Lung (tissue), 12 donors: ENCODE data around the gene PXK. TPM values are rescaled to one million over a fixed set of nuclear protein-coding genes. Genes with fewer than 3 reads are reported as not detected.

Experiments used
- ATAC-seq: fragments of 200-7000 bp; cut with Tn5 transposase; one replicate; pipeline ENCODE4 v1.9.1; 2020; ENCODE audit warnings: moderate number of reproducible peaks; ENCODE audit not compliant: insufficient read depth, low FRiP score
- DNase-seq, 3 donors: peaks; one replicate each; pipeline ENCODE4 v3.0.0-alpha.2; 2013 to 2017
- H3K27ac ChIP-seq, 2 donors: one replicate each; pipeline ENCODE4 v1.5.1; 2013; ENCODE audit warnings: mild to moderate bottlenecking in 2 of 2, moderate library complexity in 2 of 2, control low read depth in 1 of 2, inconsistent platforms in 1 of 2, low read depth in 1 of 2, low read length in 1 of 2
- H3K27me3 ChIP-seq, 3 donors: one replicate each; pipeline ENCODE4 v1.5.1; 2013; ENCODE audit warnings: low read length in 2 of 3; ENCODE audit not compliant: control insufficient read depth in 3 of 3, insufficient read depth in 3 of 3
- H3K36me3 ChIP-seq, 4 donors: one replicate each; pipeline ENCODE4 v1.5.1; 2013; ENCODE audit warnings: low read length in 4 of 4, mild to moderate bottlenecking in 1 of 4, moderate library complexity in 1 of 4; ENCODE audit not compliant: control insufficient read depth in 4 of 4, insufficient read depth in 4 of 4
- H3K4me1 ChIP-seq, 5 donors: one replicate each; pipeline ENCODE4 v1.5.1; 2013; ENCODE audit warnings: low read length in 5 of 5, mild to moderate bottlenecking in 2 of 5, moderate library complexity in 1 of 5; ENCODE audit not compliant: control insufficient read depth in 5 of 5, insufficient read depth in 5 of 5
- H3K4me3 ChIP-seq: one replicate; pipeline ENCODE4 v1.5.1; 2013; ENCODE audit warnings: mild to moderate bottlenecking, control low read depth, moderate library complexity
- H3K9ac ChIP-seq, 2 donors: one replicate each; pipeline ENCODE4 v1.5.1; 2013; ENCODE audit warnings: low read length in 2 of 2, control low read depth in 1 of 2; ENCODE audit not compliant: insufficient read depth in 1 of 2
- H3K9me3 ChIP-seq, 4 donors: one replicate each; pipeline ENCODE4 v1.5.1; 2013; ENCODE audit warnings: low read length in 3 of 4, mild to moderate bottlenecking in 1 of 4, moderate library complexity in 1 of 4; ENCODE audit not compliant: control insufficient read depth in 4 of 4, insufficient read depth in 3 of 4
- WGBS, 2 donors: extraction: QIAGEN DNeasy Blood & Tissue Kit; methylation state at CpG; one replicate each; pipeline ENCODE4 v1.1.7; 2013; 5-methylcytosine and 5-hydroxymethylcytosine counted together
- polyA plus RNA-seq, 2 donors: library from polyadenylated mRNA; stranded (reverse); fragments of 200-250 nt; gene quantifications; one replicate each; pipeline ENCODE4 v1.2.1, GENCODE V29; 2013
- total RNA-seq, 2 donors: library from RNA; depleted of rRNA in 1 of 2; stranded (reverse); fragments of >200 nt in 1 of 2; gene quantifications; one replicate each; pipeline ENCODE4 v1.2.1, GENCODE V29; 2014 to 2021
- TF ChIP-seq, protein P1 (sequence below): IDR thresholded peaks from 2 replicates; pipeline ENCODE4 v1.5.1; 2012; ENCODE audit warnings: mild to moderate bottlenecking; ENCODE audit errors: control extremely low read depth, extremely low read depth
- donor health status: control.
- donor health status: control.
- donor health status: Bipolar disorder and iron deficiency.
- donor health status: healthy.
- donor health status: DM: yes; HTN: yes; CAD: no.

PXK gene
- total and polyA plus RNA-seq, 4 donors = 6.0 to 41.7 (median 22.1) TPM

DNA sequence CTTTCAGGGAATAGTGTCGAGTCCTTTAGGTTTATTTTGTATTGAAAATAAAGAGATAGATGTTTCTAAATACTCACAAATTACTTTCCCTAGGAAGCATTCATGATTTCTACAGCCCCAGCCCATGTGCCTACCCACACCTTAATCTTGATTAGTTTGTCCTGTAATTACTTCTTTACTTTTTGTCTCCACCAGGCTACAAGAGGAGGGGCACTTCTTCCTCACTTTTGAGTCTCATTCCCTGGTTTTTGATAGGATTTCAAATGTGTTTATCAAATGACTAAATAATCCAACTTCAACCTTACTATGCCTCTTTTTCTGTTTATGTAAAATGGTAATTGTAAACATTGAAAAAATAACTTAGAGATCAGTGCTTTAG lies 1.8 kb downstream of the PXK start:
- H3K4me3 ChIP-seq = no peak overlapping the region
- peaks cover 0 to 26% (median 7%) of the 10 kb centered on the region in 5 donors for H3K4me1 ChIP-seq
- no peaks in the 10 kb centered on the region for H3K9me3 ChIP-seq
- peak overlapping the region in 1 of 2 donors; percentile 92 for H3K27ac ChIP-seq
- ATAC-seq = no peak
- H3K36me3 ChIP-seq = peaks cover 0 to 1% (median 0%) of the 10 kb centered on the region in 4 donors
- no peak overlapping the region for H3K9ac ChIP-seq
- DNase-seq = no peak
- no peaks in the 10 kb centered on the region for H3K27me3 ChIP-seq
- TF ChIP-seq, protein P1, sequence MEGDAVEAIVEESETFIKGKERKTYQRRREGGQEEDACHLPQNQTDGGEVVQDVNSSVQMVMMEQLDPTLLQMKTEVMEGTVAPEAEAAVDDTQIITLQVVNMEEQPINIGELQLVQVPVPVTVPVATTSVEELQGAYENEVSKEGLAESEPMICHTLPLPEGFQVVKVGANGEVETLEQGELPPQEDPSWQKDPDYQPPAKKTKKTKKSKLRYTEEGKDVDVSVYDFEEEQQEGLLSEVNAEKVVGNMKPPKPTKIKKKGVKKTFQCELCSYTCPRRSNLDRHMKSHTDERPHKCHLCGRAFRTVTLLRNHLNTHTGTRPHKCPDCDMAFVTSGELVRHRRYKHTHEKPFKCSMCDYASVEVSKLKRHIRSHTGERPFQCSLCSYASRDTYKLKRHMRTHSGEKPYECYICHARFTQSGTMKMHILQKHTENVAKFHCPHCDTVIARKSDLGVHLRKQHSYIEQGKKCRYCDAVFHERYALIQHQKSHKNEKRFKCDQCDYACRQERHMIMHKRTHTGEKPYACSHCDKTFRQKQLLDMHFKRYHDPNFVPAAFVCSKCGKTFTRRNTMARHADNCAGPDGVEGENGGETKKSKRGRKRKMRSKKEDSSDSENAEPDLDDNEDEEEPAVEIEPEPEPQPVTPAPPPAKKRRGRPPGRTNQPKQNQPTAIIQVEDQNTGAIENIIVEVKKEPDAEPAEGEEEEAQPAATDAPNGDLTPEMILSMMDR = no peak
- 73 to 77% methylated on average over 1 of the region's 1 CpG for WGBS, 2 donors

DNA sequence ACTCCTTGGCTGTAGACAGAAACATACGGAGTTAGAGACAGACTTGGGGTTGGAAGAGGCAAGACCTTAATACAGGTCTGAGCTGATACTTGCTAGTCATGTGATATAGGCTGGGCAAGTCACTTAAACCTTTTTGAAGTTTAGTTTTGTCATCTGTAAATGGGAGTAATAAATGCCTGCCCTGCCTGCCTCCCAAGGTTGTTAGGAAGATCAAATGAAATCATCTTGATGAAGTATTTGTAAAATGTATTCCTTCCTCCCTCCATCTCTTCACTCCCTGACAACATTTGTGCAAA lies 2.9 kb downstream of the PXK start:
- TF ChIP-seq, protein P1 = no peak
- 14 to 29% methylated on average over 1 of the region's 1 CpG for WGBS, 2 donors
- no peak for DNase-seq
- Histone ChIP-seq H3K27ac (peak overlapping the region in 1 of 2 donors; percentile 77), H3K36me3 (peaks cover 0 to 4% (median 0%) of the 10 kb centered on the region in 4 donors), H3K27me3 (no peaks in the 10 kb centered on the region), H3K9me3 (no peaks in the 10 kb centered on the region), H3K9ac (no peak overlapping the region), H3K4me1 (peaks cover 0 to 26% (median 7%) of the 10 kb centered on the region in 5 donors), H3K4me3 (no peak overlapping the region)
- no peak for ATAC-seq

DNA sequence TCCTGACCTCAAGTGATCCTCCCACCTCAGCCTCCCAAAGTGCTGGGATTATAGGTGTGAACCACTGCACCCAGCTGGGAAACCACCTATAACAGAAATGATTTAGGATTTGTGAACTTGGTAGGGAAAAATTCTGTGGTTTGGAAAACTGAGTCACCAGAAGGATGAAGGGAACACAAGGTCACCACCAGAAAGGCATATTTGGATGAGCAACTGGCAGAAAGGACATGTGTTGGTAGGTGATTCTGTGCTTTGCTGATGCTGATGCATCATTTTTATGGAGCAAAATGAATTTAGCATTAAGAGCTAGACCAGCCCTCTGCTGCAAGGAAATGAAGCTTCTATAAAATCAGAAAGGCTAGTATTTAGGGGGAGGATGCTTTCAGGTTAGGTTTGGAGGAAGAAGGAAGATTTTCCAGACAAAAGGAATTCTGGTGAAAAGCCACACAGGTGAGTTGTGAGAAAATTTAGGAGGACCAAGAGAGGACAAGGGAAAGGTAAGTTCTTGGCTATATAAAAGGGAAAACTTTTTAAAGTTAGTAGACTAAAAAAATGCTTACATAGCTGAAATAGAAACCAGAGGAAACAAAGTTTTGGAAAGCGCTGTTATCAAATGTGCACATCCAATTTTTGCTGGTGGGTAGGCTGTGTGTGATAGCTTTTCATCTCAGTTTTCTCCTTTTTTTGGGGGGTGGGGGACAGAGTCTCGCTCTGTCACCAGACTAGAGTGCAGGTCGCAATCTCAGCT lies 3.6 kb downstream of the PXK start:
- no peaks in the 10 kb centered on the region for H3K9me3 ChIP-seq
- H3K9ac ChIP-seq = no peak overlapping the region
- peaks cover 0 to 26% (median 7%) of the 10 kb centered on the region in 5 donors for H3K4me1 ChIP-seq
- peaks cover 0 to 5% (median 0%) of the 10 kb centered on the region in 4 donors for H3K36me3 ChIP-seq
- TF ChIP-seq, protein P1 = no peak
- WGBS, 2 donors = 97 to 100% methylated on average over 3 of the region's 3 CpGs
- H3K4me3 ChIP-seq = no peak overlapping the region
- DNase-seq = no peak
- no peak for ATAC-seq
- no peaks in the 10 kb centered on the region for H3K27me3 ChIP-seq
- H3K27ac ChIP-seq = no peak overlapping the region
